Stimulated activated CD4-positive, alpha-beta T cell treated with anti-CD3 and anti-CD28 coated beads, TNF-alpha, amount 100 ng/mL, for 4 hours (primary cell): ENCODE data around the gene VPS25.
"Not testable (repeated sequence)": the region's sequence is repeated elsewhere in the genome, so short reads cannot be mapped to it uniquely, and the experiment has no call there.

Source experiments
- DNase-seq, 3 experiments: peaks; one replicate each; pipeline ENCODE4 v3.0.0-alpha.2; 2020; ENCODE audit warnings: low read depth in 3 of 3

The VPS25 gene

GRCh38 chr17:42768006-42768405, 5.2 kb upstream of the VPS25 start:
- not testable (repeated sequence) for DNase-seq

DNA sequence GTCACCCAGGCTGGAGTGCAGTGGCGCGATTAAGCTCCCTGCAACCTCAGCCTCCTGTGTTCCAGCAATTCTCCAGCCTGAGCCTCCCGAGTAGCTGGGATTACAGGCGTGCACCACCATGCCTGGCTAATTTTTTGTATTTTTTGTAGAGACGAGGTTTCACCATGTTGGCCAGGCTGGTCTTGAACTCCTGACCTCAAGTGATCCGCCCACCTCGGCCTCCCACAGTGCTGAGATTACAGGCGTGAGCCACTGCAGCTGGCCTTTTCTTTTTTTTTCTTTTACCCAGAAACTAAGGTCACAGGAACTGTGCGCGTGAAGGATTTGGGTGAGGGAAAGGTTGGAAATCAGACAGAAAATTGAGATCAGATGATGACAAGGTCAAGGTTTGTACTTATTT, 3.3 kb upstream of the VPS25 start:
- DNase-seq: not testable (repeated sequence)

GRCh38 chr17:42772945-42773289, 332 bp upstream of the VPS25 start:
- DNase-seq: no peak

DNA sequence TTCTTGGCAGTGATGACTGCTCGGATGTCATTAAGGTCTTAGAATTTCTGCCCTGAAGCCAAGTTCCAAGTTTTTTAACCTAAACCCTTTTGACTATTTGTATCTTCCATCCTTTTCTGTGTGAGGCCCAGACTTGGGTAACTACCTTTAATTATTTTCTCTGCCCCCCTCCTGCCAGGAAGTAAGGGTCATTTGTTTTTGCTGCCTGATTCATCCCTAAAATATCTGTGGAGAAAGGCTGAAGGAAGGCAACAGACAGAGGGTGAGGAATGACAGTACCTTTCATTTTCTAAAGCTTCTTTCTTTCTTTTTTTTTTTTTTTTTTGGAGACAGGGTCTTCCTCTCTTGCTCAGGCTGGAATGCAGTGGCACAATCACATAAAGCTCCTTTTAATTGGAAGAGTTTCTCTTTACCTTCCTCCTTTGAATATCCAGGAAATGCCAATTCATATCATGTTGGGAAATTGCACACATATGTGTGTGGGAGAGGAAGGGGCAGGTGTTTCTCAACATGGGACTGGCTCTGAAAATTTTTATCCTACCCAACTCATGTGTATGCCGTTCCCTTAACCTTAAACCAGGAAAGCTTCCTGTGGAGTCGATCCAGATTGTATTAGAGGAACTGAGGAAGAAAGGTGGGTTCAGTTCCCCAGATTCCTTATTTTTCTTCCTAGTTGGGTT, 957 bp downstream of the VPS25 start:
- no peak for DNase-seq

- no peak for DNase-seq
These were observed 2.4 kb downstream of the VPS25 start for GRCh38 chr17:42775534-42776098.

GRCh38 chr17:42778570-42778969, 5.3 kb downstream of the VPS25 start:
- no peak for DNase-seq

DNA sequence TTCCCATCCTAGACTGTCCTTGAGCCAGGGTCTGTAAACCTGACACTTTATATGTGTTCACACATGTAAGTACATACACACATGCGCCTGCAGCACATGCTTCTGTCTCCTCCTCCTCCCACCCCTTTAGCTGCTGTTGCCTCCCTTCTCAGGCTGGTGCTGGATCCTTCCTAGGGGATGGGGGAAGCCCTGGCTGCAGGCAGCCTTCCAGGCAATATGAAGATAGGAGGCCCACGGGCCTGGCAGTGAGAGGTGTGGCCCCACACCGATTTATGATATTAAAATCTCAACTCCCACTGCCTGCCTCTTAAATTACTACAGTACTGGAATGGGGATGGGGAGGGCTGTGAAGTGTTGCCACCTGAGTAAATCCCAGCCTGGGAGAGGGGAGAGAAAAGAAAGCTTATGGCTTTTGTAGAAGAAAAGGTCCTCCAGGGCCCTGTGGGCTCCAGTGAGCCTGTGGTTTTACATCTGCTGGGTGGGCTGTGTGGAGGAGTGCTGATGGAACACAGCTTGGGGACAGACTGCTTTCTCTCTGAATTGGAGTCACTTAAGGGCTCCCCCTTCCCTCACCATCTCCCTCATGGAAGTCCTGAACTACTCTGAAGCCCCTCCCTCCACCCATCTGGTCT, 6.2 kb downstream of the VPS25 start:
- DNase-seq: no peak

- no peak for DNase-seq
These were observed 6.9 kb downstream of the VPS25 start, which contains the start of gene WNK4 for GRCh38 chr17:42779936-42780850. TSS of gene WNK4 (plus strand) at chr17:42780610. CDS start at chr17:42780699, 89 bp downstream.

DNA sequence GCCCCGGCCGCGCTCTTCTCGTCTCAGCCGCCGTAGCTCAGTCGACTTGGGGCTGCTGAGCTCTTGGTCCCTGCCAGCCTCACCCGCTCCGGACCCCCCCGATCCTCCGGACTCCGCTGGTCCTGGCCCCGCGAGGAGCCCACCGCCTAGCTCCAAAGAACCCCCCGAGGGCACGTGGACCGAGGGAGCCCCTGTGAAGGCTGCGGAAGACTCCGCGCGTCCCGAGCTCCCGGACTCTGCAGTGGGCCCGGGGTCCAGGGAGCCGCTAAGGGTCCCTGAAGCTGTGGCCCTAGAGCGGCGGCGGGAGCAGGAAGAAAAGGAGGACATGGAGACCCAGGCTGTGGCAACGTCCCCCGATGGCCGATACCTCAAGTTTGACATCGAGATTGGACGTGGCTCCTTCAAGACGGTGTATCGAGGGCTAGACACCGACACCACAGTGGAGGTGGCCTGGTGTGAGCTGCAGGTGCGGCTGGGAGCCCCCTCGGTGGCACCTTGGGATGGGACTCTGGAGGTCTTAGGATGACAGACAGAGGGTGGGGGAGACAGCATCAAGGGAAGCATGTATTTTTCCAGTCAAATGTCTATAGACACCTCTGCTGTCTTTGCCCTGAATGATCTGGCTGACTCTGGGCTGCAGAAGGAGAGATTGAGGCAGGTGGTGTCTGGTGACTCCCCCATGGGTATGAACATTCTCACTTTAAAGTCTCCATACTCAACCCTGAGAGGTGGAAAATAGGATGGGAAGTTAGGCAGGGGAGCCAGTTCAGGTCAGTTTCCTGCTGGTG, 7.8 kb downstream of the VPS25 start:
- no peak for DNase-seq

DNA sequence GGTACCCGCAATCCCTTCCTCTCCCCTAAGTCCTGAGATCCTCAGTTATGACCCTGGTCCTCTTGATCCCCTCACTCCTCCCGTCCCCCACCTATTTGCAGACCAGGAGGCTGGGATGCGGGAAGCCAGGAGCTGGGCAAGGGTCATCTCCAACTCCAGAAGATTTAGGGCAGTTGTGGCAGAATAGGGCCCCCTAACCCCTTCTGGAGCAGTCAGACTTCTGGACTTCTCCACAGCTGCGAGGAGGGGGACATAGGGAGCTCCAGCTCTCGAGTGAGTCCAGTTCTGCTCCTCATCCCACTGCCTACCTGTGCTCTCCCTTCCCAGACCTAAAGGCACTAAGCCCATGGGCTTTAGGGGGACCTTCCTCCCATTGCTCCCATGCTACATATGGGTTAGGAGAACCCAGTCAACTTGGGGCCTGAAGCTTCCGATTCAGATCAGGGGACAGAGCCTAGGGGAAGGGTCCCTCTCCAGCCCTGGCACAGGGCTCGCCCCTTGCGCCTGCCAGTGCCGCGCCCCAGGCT, 8.5 kb downstream of the VPS25 start:
- DNase-seq: no peak

DNA sequence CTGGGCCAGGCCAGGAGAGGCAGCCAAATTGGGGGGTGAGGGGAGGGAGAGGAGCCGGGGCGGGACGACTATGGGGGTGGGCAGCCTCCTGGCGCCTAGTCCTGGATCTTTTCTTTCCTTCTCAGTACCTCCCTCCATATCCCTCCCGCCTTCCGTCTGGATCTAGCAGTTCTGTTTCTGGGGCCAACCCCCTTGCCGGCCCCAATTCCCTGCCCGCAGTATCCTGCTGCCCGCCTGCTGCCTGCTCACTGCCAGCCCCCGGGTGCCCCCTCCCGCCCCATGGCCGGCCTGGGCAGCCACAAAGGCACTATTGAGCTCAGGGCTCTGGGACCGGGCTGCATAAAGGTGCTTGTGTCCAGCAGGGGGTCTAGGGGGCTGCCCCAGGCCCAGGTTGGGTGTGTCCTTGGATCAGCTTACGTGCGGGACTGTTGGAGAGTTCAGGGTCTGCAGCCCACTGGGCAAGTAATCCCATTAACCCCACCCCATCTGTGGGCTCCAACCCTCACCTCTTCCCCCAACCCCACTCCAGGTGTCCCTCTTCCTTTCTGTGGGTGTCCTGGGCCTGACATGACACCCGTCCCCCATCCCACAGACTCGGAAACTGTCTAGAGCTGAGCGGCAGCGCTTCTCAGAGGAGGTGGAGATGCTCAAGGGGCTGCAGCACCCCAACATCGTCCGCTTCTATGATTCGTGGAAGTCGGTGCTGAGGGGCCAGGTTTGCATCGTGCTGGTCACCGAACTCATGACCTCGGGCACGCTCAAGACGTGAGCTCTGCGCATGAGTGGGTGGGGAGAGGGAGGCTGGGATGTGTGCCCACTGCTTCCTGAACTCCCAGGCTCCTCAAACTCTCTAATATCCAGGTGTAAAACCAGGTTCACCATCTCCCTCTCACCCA, 9.2 kb downstream of the VPS25 start:
- DNase-seq: no peak

DNA sequence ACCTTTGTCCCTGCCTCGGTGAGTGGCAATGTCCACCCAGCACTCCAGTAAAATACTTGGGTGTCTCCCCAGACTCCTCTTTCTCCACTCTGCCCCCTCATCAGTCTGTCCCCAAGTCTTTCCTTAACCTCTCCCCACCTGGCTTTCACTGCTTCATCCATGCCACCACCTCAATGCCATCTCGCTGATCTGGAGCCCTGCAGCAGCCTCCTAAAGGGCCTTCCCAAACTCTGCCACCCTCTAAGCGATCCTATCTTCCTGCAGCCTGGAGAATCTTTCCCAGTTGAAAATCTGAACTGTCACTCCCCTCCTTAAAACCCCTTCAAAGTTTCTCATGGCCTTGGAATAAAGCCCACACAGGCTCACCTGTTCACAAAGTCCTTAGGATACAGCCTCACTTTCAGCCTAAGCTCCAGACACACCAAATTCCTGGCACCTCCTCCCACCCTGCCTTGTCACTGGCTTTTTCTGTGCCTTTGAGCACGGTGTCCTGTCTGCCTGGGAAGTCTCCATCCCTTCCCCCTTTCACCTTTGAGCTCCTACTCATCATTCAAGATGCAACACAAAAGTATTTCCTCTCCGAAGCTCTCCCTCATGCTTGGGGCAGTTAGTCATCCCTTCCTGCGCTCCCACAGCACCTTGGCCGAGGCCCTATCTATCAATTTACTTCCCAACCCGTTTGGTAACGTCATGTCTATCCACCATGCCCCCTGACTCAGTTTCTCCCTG, 10.0 kb downstream of the VPS25 start:
- DNase-seq: no peak

DNA sequence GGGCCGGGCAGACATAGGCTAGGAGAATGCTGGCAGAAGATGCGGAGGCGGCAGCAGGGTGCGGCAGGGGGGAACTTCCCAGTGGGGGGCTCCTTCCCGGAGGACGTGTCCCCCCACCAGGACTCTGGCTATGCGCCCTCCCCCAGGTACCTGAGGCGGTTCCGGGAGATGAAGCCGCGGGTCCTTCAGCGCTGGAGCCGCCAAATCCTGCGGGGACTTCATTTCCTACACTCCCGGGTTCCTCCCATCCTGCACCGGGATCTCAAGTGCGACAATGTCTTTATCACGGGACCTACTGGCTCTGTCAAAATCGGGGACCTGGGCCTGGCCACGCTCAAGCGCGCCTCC, 10.5 kb downstream of the VPS25 start:
- DNase-seq: no peak

DNA sequence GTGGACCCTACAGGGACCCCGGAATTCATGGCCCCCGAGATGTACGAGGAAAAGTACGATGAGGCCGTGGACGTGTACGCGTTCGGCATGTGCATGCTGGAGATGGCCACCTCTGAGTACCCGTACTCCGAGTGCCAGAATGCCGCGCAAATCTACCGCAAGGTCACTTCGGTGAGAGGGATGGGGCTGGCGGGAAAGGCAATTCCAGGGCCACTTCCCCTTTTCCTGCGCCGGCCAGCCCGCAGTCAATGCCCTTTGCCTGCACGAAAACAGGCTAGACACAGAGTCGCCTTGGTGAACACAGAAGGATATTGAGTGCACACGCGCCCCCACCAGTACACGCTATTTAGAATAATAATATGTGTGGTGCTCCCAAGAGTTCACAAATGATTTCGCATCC, 11.2 kb downstream of the VPS25 start:
- DNase-seq: no peak

- no peak for DNase-seq
These were observed 11.8 kb downstream of the VPS25 start for GRCh38 chr17:42784811-42785592.

DNA sequence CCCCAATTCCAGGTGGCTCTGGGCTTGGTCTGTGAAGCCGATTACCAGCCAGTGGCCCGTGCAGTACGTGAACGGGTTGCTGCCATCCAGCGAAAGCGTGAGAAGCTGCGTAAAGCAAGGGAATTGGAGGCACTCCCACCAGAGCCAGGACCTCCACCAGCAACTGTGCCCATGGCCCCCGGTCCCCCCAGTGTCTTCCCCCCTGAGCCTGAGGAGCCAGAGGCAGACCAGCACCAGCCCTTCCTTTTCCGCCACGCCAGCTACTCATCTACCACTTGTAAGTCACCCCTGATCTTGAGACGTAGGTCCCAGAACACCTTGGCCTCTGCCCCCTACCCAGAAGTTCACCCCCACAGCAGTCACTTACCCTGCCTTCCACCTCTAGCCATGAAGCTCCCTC, 14.0 kb downstream of the VPS25 start:
- DNase-seq: no peak

- no peak for DNase-seq
These were observed 18.7 kb downstream of the VPS25 start for GRCh38 chr17:42791948-42792347.

GRCh38 chr17:42792545-42792944, 19.3 kb downstream of the VPS25 start:
- no peak for DNase-seq

DNA sequence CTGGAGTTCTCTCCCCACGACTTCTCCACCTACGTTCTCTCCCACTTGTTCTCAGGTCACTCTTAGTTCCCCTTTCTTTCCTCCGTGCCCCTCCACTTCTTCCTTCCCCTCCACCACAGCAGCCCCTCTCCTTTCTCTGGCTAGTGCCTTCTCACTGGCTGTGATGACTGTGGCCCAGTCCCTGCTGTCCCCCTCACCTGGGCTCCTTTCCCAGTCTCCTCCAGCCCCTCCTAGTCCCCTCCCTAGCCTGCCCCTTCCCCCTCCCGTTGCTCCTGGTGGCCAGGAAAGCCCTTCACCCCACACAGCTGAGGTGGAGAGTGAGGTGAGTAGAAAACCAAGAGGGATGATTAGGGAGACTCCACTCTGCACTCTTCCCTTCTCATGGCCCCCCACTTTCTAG, 21.8 kb downstream of the VPS25 start:
- DNase-seq: no peak
